ENCODE data around the gene RSPO3.
"Not testable (repeated sequence)": the region's sequence is repeated elsewhere in the genome, so short reads cannot be mapped to it uniquely, and the experiment has no call there.

Gene RSPO3

GRCh38 chr6:127206531-127207095 lies 88.1 kb downstream of the RSPO3 start:
- Histone ChIP-seq H3K4me3 (ENCODE audit: low read length) (no peak overlapping the region), H3K9me3 (ENCODE audit: insufficient read depth, low read depth, low read length) (no peaks in the 10 kb centered on the region), H3K4me1 (ENCODE audit: insufficient read depth, low read length) (no peaks in the 10 kb centered on the region), H3K9ac (ENCODE audit: low read depth, low read length) (no peak overlapping the region), H3K27me3 (ENCODE audit: insufficient read depth, low read length) (no peaks in the 10 kb centered on the region), H3K27ac (ENCODE audit: low read depth, low read length) (no peak overlapping the region), H3K36me3 (ENCODE audit: insufficient read depth, low read length) (no peaks in the 10 kb centered on the region)

GRCh38 chr6:127207591-127208120 lies 89.2 kb downstream of the RSPO3 start:
- Histone ChIP-seq H3K9me3 (ENCODE audit: insufficient read depth, low read depth, low read length) (no peaks in the 10 kb centered on the region), H3K4me3 (ENCODE audit: low read length) (no peak overlapping the region), H3K9ac (ENCODE audit: low read depth, low read length) (no peak overlapping the region), H3K36me3 (ENCODE audit: insufficient read depth, low read length) (no peaks in the 10 kb centered on the region), H3K27me3 (ENCODE audit: insufficient read depth, low read length) (no peaks in the 10 kb centered on the region), H3K4me1 (ENCODE audit: insufficient read depth, low read length) (no peaks in the 10 kb centered on the region), H3K27ac (ENCODE audit: low read depth, low read length) (no peak overlapping the region)
- WGBS: 91% methylated on average over 4 of the region's 4 CpGs

DNA sequence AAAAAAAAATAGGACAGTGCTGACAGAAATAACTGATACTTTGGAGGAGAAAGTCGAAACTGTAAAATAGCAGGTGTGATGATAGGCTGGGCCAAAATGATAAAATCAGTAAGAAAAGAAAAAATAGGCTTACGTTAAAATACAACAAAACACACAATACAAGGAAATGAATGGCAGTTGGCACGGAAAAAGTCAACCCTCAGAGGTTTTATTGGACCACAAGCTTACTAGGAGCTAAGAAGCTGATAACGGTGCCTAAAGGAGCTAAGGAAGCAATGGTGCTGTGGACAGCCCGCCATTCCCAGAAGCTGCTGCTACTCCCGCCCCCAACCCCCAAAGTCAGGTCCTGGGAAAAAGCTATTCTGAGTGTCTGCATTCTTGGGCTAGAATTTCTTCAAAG lies 92.3 kb downstream of the RSPO3 start:
- H3K27ac ChIP-seq (ENCODE audit: low read depth, low read length): no peak overlapping the region
- H3K27me3 ChIP-seq (ENCODE audit: insufficient read depth, low read length): no peaks in the 10 kb centered on the region
- no peak overlapping the region for H3K4me3 ChIP-seq (ENCODE audit: low read length)
- WGBS: 88% methylated on average over 6 of the region's 6 CpGs
- H3K4me1 ChIP-seq (ENCODE audit: insufficient read depth, low read length): no peaks in the 10 kb centered on the region
- H3K36me3 ChIP-seq (ENCODE audit: insufficient read depth, low read length): no peaks in the 10 kb centered on the region
- H3K9me3 ChIP-seq (ENCODE audit: insufficient read depth, low read depth, low read length): no peaks in the 10 kb centered on the region
- H3K9ac ChIP-seq (ENCODE audit: low read depth, low read length): no peak overlapping the region

- Histone ChIP-seq H3K27ac (ENCODE audit: low read depth, low read length) (no peak overlapping the region), H3K9me3 (ENCODE audit: insufficient read depth, low read depth, low read length) (no peaks in the 10 kb centered on the region), H3K9ac (ENCODE audit: low read depth, low read length) (no peak overlapping the region), H3K27me3 (ENCODE audit: insufficient read depth, low read length) (no peaks in the 10 kb centered on the region), H3K4me1 (ENCODE audit: insufficient read depth, low read length) (no peaks in the 10 kb centered on the region), H3K4me3 (ENCODE audit: low read length) (no peak overlapping the region), H3K36me3 (ENCODE audit: insufficient read depth, low read length) (no peaks in the 10 kb centered on the region)
These were observed 93.9 kb downstream of the RSPO3 start for GRCh38 chr6:127212376-127212775.

DNA sequence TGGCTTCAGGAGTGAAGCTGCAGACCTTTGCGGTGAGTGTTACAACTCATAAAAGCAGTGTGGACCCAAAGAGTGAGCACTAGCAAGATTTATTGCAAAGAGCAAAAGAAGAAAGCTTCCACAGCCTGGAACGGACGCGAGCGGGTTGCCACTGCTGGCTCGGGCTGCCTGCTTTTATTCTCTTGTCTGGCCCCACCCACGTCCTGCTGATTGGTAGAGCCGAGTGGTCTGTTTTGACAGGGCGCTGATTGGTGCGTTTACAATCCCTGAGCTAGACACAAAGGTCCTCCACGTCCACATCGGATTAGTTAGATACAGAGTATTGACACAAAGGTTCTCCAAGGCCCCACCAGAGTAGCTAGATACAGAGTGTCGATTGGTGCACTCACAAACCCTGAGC lies 95.6 kb downstream of the RSPO3 start:
- H3K4me3 ChIP-seq (ENCODE audit: low read length); H3K36me3 ChIP-seq (ENCODE audit: insufficient read depth, low read length); H3K4me1 ChIP-seq (ENCODE audit: insufficient read depth, low read length); H3K27ac ChIP-seq (ENCODE audit: low read depth, low read length); H3K9me3 ChIP-seq (ENCODE audit: insufficient read depth, low read depth, low read length); H3K9ac ChIP-seq (ENCODE audit: low read depth, low read length); H3K27me3 ChIP-seq (ENCODE audit: insufficient read depth, low read length): not testable (repeated sequence)
- 96% methylated on average over 13 of the region's 13 CpGs for WGBS

DNA sequence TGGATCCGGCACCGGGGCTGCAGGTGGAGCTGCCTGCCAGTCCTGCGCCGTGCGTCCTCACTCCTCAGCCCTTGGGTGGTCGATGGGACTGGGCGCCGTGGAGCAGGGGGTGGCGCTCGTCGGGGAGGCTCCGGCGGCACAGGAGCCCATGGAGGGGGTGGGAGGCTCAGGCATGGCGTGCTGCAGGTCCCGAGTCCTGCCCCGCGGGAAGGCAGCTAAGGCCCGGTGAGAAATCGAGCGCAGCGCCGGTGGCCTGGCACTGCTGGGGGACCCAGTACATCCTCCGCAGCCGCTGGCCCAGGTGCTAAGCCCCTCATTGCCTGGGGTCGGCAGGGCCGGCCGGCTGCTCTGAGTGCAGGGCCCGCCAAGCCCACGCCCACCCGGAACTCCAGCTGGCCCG lies 96.1 kb downstream of the RSPO3 start:
- H3K9ac ChIP-seq (ENCODE audit: low read depth, low read length); H3K4me1 ChIP-seq (ENCODE audit: insufficient read depth, low read length); H3K4me3 ChIP-seq (ENCODE audit: low read length); H3K27me3 ChIP-seq (ENCODE audit: insufficient read depth, low read length); H3K9me3 ChIP-seq (ENCODE audit: insufficient read depth, low read depth, low read length); H3K27ac ChIP-seq (ENCODE audit: low read depth, low read length); H3K36me3 ChIP-seq (ENCODE audit: insufficient read depth, low read length): not testable (repeated sequence)
- 98% methylated on average over 31 of the region's 31 CpGs for WGBS

DNA sequence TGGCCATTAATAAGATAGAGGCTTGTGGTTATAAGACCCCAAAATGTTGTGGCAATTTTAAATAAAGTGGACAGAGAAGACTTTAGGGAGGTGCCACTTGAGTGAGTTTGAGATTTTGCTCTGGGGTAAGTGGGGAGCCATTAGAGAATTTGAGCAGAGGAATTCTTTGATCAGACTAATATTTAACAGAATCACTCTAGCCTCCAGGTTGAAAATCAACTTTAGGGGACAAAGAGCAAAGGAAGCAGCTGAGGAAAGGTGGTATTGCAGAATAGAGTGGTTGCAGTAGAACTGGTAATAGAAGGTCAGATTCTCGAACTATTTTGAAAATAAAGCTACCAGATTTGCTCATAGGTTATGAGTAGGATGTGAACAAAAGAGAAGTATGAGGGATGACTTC lies 97.5 kb downstream of the RSPO3 start:
- Histone ChIP-seq H3K9me3 (ENCODE audit: insufficient read depth, low read depth, low read length) (no peaks in the 10 kb centered on the region), H3K27me3 (ENCODE audit: insufficient read depth, low read length) (no peaks in the 10 kb centered on the region), H3K27ac (ENCODE audit: low read depth, low read length) (no peak overlapping the region), H3K4me3 (ENCODE audit: low read length) (no peak overlapping the region), H3K9ac (ENCODE audit: low read depth, low read length) (no peak overlapping the region), H3K4me1 (ENCODE audit: insufficient read depth, low read length) (no peaks in the 10 kb centered on the region), H3K36me3 (ENCODE audit: insufficient read depth, low read length) (no peaks in the 10 kb centered on the region)
- 93% methylated on average over 1 of the region's 1 CpG for WGBS

DNA sequence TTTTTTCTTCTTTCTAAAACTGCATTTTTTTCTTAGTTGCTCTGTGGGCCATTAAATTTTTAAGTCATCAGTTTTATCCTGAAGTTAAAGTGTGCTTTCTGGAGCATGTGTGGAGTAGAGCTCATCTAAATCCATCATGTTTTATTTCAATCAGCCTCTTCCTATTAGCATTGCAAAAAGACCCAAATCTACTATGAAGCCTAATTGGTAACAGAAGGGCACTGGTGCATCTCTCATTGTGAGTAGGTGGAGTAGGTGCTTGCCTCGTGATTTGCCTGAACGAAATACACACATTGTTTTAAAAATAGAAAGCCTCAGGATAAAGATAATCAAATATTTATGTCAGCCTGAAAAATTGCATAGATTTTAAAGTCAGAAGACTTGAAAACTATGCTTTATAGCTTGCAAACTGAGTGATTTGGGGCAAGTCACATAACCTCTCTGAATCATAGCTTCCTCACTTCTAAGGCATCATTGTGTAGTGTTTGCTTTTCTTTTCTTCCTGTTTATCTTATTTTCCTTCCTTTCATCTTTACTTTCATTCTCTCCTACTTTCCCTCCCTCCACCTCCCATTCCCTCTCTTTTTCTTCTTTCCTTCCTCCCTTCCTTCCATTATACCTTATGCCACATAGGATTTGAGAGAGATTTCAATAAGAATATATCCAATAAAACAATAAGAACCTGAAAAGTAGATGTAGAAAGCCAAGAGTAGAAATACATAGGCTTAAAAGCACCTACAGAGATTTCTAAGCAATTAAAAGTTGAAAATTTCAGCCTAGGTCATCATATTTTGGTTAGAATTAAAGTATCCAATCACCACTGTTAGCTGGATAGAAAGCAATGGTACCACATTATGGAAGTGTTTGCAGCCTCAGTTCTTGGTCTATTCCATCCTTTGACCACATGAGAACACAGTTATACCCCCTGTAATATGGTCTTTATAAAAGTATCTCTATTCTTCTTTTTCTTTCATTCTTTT lies 98.6 kb downstream of the RSPO3 start:
- no peak overlapping the region for H3K9ac ChIP-seq (ENCODE audit: low read depth, low read length)
- 88% methylated on average over 2 of the region's 2 CpGs for WGBS
- H3K4me3 ChIP-seq (ENCODE audit: low read length): no peak overlapping the region
- H3K4me1 ChIP-seq (ENCODE audit: insufficient read depth, low read length): no peaks in the 10 kb centered on the region
- no peaks in the 10 kb centered on the region for H3K9me3 ChIP-seq (ENCODE audit: insufficient read depth, low read depth, low read length)
- no peaks in the 10 kb centered on the region for H3K27me3 ChIP-seq (ENCODE audit: insufficient read depth, low read length)
- H3K27ac ChIP-seq (ENCODE audit: low read depth, low read length): no peak overlapping the region
- no peaks in the 10 kb centered on the region for H3K36me3 ChIP-seq (ENCODE audit: insufficient read depth, low read length)

GRCh38 chr6:127219869-127220268 lies 101.4 kb downstream of the RSPO3 start:
- H3K27me3 ChIP-seq (ENCODE audit: insufficient read depth, low read length): no peaks in the 10 kb centered on the region
- H3K9ac ChIP-seq (ENCODE audit: low read depth, low read length): no peak overlapping the region
- H3K4me1 ChIP-seq (ENCODE audit: insufficient read depth, low read length): no peaks in the 10 kb centered on the region
- 88% methylated on average over 1 of the region's 1 CpG for WGBS
- no peaks in the 10 kb centered on the region for H3K36me3 ChIP-seq (ENCODE audit: insufficient read depth, low read length)
- H3K4me3 ChIP-seq (ENCODE audit: low read length): no peak overlapping the region
- no peaks in the 10 kb centered on the region for H3K9me3 ChIP-seq (ENCODE audit: insufficient read depth, low read depth, low read length)
- no peak overlapping the region for H3K27ac ChIP-seq (ENCODE audit: low read depth, low read length)

- H3K27ac ChIP-seq (ENCODE audit: low read depth, low read length): no peak overlapping the region
- no peaks in the 10 kb centered on the region for H3K9me3 ChIP-seq (ENCODE audit: insufficient read depth, low read depth, low read length)
- no peak overlapping the region for H3K4me3 ChIP-seq (ENCODE audit: low read length)
- H3K36me3 ChIP-seq (ENCODE audit: insufficient read depth, low read length): no peaks in the 10 kb centered on the region
- no peaks in the 10 kb centered on the region for H3K4me1 ChIP-seq (ENCODE audit: insufficient read depth, low read length)
- H3K9ac ChIP-seq (ENCODE audit: low read depth, low read length): no peak overlapping the region
- H3K27me3 ChIP-seq (ENCODE audit: insufficient read depth, low read length): no peaks in the 10 kb centered on the region
- WGBS: 95% methylated on average over 4 of the region's 4 CpGs
These were observed 102.7 kb downstream of the RSPO3 start for GRCh38 chr6:127221201-127221600.

GRCh38 chr6:127222418-127222817 lies 103.9 kb downstream of the RSPO3 start:
- Histone ChIP-seq H3K4me3 (ENCODE audit: low read length) (no peak overlapping the region), H3K9me3 (ENCODE audit: insufficient read depth, low read depth, low read length) (no peaks in the 10 kb centered on the region), H3K27me3 (ENCODE audit: insufficient read depth, low read length) (no peaks in the 10 kb centered on the region), H3K36me3 (ENCODE audit: insufficient read depth, low read length) (no peaks in the 10 kb centered on the region), H3K9ac (ENCODE audit: low read depth, low read length) (no peak overlapping the region), H3K27ac (ENCODE audit: low read depth, low read length) (no peak overlapping the region), H3K4me1 (ENCODE audit: insufficient read depth, low read length) (no peaks in the 10 kb centered on the region)
- WGBS: 88% methylated on average over 1 of the region's 1 CpG

All from HUES64 (cell line).